Effector memory CD4-positive, alpha-beta T cell (primary cell): ENCODE data around the gene RHPN2.
"Not testable (repeated sequence)": the region's sequence is repeated elsewhere in the genome, so short reads cannot be mapped to it uniquely, and the experiment has no call there.

Experiments
- DNase-seq, 3 donors: peaks; one replicate each; pipeline ENCODE4 v3.0.0-alpha.2; 2020
- H3K27ac ChIP-seq: 2 replicates; pipeline ENCODE4 v1.7.0; 2013; ENCODE audit warnings: mild to moderate bottlenecking, low read length, moderate library complexity; ENCODE audit not compliant: insufficient read depth, poor library complexity, severe bottlenecking
- H3K27me3 ChIP-seq: replicated peaks from 2 replicates; pipeline ENCODE4 v1.7.0; 2013; ENCODE audit warnings: mild to moderate bottlenecking, low read length; ENCODE audit not compliant: insufficient read depth, control insufficient read depth, poor library complexity, severe bottlenecking
- H3K36me3 ChIP-seq: 2 replicates; pipeline ENCODE4 v1.7.0; 2013; ENCODE audit warnings: mild to moderate bottlenecking, low read length, moderate library complexity; ENCODE audit not compliant: control insufficient read depth, insufficient read depth
- H3K4me1 ChIP-seq: 2 replicates; pipeline ENCODE4 v1.7.0; 2013; ENCODE audit warnings: low read length, mild to moderate bottlenecking; ENCODE audit not compliant: control insufficient read depth, insufficient read depth, poor library complexity, severe bottlenecking
- H3K4me3 ChIP-seq: 2 replicates; pipeline ENCODE4 v1.7.0; 2013; ENCODE audit warnings: low read length, low read depth, mild to moderate bottlenecking; ENCODE audit not compliant: insufficient read depth, poor library complexity, severe bottlenecking
- H3K9me3 ChIP-seq: 2 replicates; pipeline ENCODE4 v1.7.0; 2013; ENCODE audit warnings: mild to moderate bottlenecking, low read length, moderate library complexity; ENCODE audit not compliant: control insufficient read depth

RHPN2 gene

DNA sequence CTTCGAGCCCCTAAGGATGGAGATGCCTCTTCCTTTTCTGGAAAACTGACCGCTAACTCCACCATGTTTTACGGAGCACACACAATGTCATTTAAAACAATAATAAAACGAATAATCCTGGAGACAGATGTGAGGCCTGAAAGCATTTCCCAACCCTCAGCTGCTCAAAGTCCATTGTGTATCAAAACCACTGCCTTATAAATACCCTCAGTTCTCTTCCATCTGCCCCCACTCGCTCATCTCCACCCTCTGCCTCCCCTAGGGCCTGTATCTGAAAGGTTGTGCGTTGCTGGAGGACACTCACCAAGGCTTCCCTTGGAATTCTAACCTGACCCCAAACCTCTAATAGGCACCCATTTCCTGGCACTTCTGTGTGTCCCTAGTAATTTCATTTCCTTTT is 82.2 kb downstream of the RHPN2 start:
- not testable (repeated sequence) for H3K27me3 ChIP-seq, H3K27ac ChIP-seq, H3K9me3 ChIP-seq, H3K4me1 ChIP-seq, DNase-seq, H3K36me3 ChIP-seq, H3K4me3 ChIP-seq

DNA sequence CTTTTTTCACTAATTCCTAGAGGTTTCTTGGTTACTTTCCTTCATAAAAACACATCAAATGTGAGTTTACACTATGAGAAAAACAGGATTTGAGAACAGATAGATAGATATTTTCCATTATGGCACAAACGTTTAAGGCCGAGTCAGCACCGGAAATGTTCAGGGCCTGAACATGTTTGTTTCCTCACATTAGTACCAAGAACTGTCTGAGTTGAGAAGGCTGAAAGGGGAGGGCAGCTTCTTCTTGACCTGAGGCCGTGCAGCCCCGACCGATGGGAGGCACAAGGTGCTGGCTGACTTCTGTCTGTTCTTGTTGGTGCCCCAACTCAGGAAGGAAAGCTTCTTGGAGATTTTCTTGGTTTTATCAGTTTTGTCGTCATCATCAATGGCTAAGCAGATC is 84.9 kb downstream of the RHPN2 start:
- H3K4me1 ChIP-seq, H3K9me3 ChIP-seq, H3K27ac ChIP-seq, DNase-seq, H3K4me3 ChIP-seq, H3K36me3 ChIP-seq, H3K27me3 ChIP-seq: not testable (repeated sequence)

DNA sequence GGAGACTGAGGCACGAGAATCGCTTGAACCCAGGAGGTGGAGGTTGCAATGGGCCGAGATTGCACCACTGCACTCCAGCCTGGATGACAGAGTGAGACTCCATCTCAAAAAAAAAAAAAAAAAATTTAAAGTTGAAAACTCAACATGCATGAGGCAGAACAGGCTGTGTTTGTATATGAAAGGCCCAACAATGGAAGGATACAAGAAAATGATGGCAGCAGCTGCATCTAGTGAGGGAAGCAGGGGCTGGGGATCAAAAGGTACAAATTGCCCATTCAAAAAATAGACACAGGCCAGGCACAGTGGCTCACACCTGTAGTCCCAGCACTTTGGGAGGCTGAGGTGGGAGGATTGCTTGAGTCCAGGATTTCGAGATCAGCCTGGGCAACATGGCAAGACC is 86.9 kb downstream of the RHPN2 start:
- H3K36me3 ChIP-seq, H3K27ac ChIP-seq, DNase-seq, H3K4me3 ChIP-seq, H3K9me3 ChIP-seq, H3K27me3 ChIP-seq, H3K4me1 ChIP-seq: not testable (repeated sequence)

DNA sequence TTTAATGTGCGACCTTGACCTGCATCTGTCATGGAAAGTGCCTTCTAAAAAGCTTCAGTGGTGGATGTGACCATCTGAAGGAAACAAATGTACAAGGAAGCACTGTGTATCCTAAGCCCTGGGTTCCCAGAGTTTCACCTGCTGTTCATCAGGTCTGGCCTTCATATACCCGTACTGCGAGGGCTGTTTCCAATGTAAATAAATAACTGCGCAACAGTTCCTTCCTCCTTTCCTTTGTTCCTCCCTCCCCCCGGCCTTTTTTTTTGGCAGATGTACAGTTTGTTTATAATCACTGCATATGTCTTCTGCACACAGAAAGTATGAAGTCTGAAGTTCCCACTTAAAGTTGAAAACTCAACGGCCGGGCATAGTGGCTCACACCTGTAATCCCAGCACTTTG is 87.4 kb downstream of the RHPN2 start:
- no peaks in the 10 kb centered on the region for H3K4me1 ChIP-seq
- no peaks in the 10 kb centered on the region for H3K36me3 ChIP-seq
- no peaks in the 10 kb centered on the region for H3K27me3 ChIP-seq
- no peak overlapping the region for H3K4me3 ChIP-seq
- H3K9me3 ChIP-seq: no peaks in the 10 kb centered on the region
- no peak overlapping the region for H3K27ac ChIP-seq
- DNase-seq: no peak

DNA sequence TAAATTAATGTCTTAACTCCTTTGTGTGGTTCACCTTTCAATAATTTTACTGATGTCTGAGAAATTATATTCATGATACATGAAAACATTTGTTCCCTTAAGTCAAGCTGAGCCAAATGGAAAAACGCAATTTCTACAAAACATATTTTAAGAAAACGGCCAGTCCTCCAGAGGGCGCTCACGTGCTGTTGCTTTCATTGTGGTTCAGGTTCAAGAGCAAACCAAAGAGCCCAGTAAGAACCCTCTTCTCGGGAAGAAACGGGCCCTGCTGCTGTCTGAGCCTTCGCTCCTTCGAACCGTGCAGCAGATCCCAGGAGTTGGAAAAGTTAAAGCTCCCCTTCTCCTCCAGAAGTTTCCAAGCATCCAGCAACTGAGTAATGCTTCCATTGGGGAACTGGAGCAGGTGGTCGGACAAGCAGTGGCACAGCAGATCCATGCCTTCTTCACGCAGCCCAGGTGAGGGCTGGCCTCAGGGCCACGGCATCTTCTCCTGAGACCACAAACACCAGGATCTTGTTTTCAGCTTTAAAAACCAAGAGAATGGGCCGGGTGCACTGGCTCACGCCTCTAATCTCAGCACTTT is 88.4 kb downstream of the RHPN2 start:
- peaks cover 2% of the 10 kb centered on the region for H3K4me1 ChIP-seq
- no peaks in the 10 kb centered on the region for H3K36me3 ChIP-seq
- peak; percentile 23 to 43 (median 24) for DNase-seq
- H3K27me3 ChIP-seq: no peaks in the 10 kb centered on the region
- H3K9me3 ChIP-seq: no peaks in the 10 kb centered on the region
- H3K27ac ChIP-seq: no peak overlapping the region
- no peak overlapping the region for H3K4me3 ChIP-seq

DNA sequence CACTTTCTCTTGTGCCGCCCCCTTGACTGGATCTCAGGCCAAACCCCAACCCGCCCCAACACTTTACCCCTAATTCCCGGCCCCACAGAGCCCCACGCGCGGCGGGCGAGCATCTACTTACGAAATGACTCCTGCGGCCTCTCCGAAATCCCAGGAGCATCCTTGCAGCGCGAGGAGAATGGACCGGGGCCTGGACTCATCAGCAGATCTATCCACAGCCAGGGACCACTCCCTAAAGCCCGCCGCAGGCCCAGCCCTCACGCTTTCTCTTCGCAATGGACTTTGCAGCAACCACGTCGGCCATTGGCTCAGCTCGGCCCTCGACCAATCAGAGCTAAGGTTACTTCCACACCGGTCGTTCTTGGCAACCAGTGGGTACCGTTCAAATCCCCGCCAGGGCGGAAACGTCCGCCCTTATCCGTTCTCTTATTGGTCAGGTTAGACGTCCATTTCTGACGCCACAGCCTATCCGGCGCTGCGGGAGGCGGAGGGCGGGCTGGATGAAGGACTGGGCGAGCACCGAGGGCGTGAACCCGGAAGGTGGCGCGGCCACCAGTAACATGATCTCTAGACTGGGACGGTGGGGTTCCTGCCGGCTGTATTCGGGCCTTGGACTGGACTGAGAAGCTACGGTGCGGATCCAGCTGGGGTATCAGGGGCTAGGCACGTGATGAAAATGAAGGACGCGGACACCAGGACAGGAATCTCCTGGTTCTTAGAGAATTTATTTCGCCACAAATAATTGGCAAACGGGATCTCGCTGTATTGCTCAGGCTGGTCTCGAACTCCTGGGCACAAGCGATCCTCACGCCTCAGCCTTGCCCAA is 92.8 kb downstream of the RHPN2 start, which contains the start of the genes CEP89 and FAAP24:
Gene CEP89 (minus strand): TSS at position 244 of the 826 bp plus-strand sequence. CDS start 84 bp downstream, at position 160.
Gene FAAP24 (plus strand): TSS at position 528 of the 826 bp plus-strand sequence. CDS start 955 bp downstream, outside the sequence.
- Histone ChIP-seq H3K4me3 (peak within 1 kb of the TSS; percentile 75), H3K9me3 (no peaks in the 10 kb centered on the region), H3K4me1 (peaks cover 5% of the 10 kb centered on the region), H3K27me3 (no peaks in the 10 kb centered on the region), H3K27ac (peak within 1 kb of the TSS; percentile 66), H3K36me3 (peaks cover 4% of the 10 kb centered on the region)
- DNase-seq: peak; percentile 96 to 99 (median 98)

DNA sequence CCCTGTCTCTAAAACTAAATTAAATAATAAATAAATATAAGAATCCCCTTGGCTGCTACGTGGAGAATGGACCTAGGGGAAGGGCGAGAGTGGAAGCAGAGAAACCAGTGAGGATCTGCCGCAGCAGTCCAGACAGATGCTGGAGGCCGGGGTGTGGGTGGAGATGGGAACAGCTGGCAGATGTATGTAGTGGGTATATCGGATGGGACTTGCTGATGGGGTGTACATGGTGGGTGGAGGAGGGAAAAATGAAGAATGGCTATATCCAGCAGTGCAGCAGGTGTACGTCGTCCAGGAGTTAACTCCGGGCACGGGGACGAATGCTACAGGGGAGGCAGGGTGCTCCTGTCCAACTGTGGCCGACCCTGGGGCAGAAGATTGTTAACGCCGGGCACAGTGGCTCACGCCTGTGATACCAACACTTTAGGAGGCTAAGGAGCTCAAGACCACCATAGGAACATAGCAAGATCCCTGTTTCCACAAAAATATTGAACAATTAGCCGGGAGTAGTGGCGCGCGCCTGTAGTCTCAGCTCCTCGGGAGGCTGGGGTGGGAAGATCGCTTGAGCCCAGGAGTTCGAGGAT is 93.6 kb downstream of the RHPN2 start:
- Histone ChIP-seq H3K9me3 (no peaks in the 10 kb centered on the region), H3K27ac (peak overlapping the region; percentile 60), H3K36me3 (peaks cover 6% of the 10 kb centered on the region), H3K4me1 (peaks cover 5% of the 10 kb centered on the region), H3K4me3 (peak overlapping the region; percentile 75), H3K27me3 (no peaks in the 10 kb centered on the region)
- DNase-seq: no peak

DNA sequence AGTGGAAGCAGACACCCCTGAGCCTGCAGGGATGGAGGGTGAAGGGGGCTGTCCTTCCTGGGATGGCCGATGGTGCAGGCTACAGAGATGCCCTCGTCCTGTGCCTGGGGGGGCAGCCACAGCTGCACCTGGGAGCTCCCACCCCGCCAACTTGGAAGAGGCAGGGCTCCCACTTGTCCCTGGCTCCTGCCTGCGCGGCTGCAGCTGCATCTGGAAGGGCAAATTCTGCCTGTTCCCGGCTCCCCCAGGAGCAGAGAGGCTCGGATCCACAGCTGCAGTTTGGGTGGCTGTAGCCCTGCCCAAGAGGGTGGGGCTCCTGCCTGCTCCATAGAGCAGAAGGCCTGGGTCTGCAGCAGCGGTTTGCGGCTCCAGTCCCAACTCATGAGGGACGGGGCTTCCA is 95.1 kb downstream of the RHPN2 start:
- no peak overlapping the region for H3K4me3 ChIP-seq
- no peaks in the 10 kb centered on the region for H3K27me3 ChIP-seq
- peaks cover 13% of the 10 kb centered on the region for H3K36me3 ChIP-seq
- no peak for DNase-seq
- H3K9me3 ChIP-seq: no peaks in the 10 kb centered on the region
- peaks cover 5% of the 10 kb centered on the region for H3K4me1 ChIP-seq
- H3K27ac ChIP-seq: no peak overlapping the region

DNA sequence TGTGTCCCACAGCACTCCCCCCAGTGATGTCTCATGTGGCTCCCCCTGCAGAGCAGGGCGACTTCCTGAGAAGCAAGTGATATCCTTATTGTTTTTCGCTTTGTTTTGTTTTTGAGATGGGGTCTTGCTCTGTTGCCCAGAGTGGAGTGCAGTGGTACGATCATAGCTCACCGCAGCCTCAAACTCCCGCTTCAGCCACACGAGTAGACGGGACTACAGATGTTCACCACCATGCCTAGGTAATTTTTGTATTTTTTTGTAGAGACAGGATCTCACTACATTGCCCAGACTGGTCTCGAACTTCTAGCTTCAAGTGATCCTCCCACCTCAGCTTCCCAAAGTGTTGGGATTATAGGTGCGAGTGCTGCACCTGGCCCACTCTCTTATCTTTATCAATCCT is 97.9 kb downstream of the RHPN2 start:
- no peaks in the 10 kb centered on the region for H3K9me3 ChIP-seq
- DNase-seq: no peak
- H3K27me3 ChIP-seq: no peaks in the 10 kb centered on the region
- H3K36me3 ChIP-seq: peaks cover 13% of the 10 kb centered on the region
- no peak overlapping the region for H3K27ac ChIP-seq
- peaks cover 5% of the 10 kb centered on the region for H3K4me1 ChIP-seq
- H3K4me3 ChIP-seq: no peak overlapping the region

DNA sequence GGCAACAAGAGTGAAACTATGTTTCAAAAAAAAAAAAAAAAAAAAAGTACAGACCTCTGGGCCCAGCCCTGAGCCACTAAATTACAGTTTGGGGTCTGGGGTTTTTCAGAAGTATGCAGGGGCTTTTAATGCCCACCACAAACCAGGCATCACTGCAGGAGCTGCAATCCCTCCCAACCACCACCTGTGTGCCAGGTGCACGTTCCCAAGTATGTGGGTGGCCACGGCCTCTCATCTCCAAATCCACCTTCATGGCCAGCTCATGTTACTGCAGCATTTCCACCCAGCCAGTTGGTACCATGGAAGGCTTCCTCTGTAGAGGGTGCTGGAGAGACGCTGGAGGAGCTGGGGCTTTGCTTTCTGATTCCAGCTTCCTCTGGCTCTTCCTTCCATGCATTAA is 119.4 kb downstream of the RHPN2 start:
- Histone ChIP-seq H3K36me3 (peaks cover 15% of the 10 kb centered on the region), H3K9me3 (no peaks in the 10 kb centered on the region), H3K27ac (no peak overlapping the region), H3K4me1 (no peaks in the 10 kb centered on the region), H3K27me3 (no peaks in the 10 kb centered on the region), H3K4me3 (no peak overlapping the region)
- no peak for DNase-seq
